Retinal pigment epithelial cell (primary cell): ENCODE results near the gene ADAMTS10.
"Not testable (repeated sequence)": the region's sequence is repeated elsewhere in the genome, so short reads cannot be mapped to it uniquely, and the experiment has no call there.

Experiments
- DNase-seq: peaks from one replicate; pipeline ENCODE4 v3.0.0-alpha.2; 2010; ENCODE audit warnings: low read depth
- H3K4me3 ChIP-seq: 2 replicates; pipeline ENCODE4 v1.5.1; 2011; ENCODE audit warnings: mild to moderate bottlenecking, low read length, control low read depth, moderate library complexity
- TF ChIP-seq, protein P1 (sequence below): conservative IDR thresholded peaks from 2 replicates; pipeline ENCODE4 v1.5.1; 2011; ENCODE audit warnings: low read depth, low read length, control low read depth, inconsistent platforms

The ADAMTS10 gene

DNA sequence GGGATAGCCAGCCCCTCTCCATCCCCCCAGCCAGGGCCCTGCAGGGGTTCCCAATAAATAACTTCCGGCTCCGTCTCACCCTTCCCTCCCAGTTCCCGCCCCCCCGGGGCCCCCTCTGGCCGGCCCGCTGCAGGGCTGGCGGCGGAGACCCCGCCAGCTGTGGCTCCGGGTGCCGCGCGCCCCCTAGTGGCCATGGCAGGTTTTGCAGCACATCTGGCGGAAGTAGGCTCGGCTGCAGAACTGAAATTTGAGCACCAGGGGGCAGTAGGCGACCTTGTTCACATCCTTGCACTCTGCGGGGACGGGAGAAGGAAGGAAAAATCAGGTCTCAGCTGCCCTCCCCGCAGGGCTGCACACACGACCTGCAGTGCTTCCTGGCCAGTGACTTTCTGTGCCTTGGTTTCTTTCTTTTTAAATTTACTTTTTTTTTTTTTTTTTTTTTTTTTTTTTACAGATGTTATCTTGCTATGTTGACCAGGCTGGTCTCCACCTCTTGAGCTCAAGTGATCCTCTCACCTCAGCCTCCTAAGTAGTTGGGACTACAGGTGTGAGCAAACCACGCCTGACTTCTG, 29.7 kb downstream of the ADAMTS10 start:
- no peak overlapping the region for H3K4me3 ChIP-seq
- no peak for DNase-seq
- TF ChIP-seq, protein P1, sequence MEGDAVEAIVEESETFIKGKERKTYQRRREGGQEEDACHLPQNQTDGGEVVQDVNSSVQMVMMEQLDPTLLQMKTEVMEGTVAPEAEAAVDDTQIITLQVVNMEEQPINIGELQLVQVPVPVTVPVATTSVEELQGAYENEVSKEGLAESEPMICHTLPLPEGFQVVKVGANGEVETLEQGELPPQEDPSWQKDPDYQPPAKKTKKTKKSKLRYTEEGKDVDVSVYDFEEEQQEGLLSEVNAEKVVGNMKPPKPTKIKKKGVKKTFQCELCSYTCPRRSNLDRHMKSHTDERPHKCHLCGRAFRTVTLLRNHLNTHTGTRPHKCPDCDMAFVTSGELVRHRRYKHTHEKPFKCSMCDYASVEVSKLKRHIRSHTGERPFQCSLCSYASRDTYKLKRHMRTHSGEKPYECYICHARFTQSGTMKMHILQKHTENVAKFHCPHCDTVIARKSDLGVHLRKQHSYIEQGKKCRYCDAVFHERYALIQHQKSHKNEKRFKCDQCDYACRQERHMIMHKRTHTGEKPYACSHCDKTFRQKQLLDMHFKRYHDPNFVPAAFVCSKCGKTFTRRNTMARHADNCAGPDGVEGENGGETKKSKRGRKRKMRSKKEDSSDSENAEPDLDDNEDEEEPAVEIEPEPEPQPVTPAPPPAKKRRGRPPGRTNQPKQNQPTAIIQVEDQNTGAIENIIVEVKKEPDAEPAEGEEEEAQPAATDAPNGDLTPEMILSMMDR = peak; percentile 97

DNA sequence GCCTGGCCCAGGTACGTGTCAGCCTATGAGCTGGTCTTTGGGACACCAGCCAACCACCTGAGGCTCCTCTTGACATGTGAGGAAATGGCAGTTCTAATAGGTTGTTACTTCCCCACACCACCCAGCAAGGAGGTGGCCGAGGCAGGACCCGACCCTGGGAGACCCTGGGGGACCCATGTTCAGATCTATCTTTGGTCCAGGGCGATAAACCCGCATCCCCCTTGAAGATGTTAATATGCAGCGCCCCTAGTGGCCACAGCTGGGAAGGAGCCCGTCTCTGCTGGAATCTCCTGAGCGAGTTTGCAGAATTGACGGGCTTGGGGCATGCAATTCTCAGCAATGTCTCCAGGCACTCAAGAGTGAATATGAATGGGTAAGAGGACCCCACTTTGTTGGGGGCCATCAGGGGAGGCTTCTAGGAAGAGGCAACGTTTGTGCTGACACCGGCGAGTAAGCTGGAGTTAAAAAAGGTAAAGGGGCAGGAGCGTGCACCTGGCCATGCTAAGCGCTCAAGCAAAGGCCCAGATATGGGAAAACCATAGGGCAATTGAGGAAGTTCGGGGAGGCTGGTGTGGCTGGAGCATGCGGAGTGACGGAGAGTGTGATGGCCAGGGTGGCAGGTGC, 31.8 kb downstream of the ADAMTS10 start:
- no peak overlapping the region for H3K4me3 ChIP-seq
- TF ChIP-seq, protein P1 = peak; percentile 89
- no peak for DNase-seq

DNA sequence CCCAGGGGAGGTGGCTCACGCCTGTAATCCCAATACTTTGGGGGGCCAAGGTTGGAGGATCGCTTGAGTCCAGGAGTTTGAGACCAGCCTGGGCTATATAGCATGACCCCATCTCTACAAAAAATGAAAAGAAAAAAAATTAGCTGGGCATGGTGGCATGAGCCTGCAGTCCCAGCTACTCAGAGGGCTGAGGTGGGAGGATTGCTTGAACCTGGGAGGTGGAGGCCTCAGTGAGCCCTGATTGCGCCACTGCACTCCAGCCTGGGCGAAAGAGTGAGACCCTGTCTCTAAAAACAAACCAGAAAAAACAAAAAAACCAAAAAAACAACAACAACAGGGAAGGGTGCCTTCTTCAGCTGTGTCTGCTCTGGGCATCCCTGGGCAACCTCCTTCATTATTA, 32.8 kb downstream of the ADAMTS10 start:
- DNase-seq = no peak
- TF ChIP-seq, protein P1 = no peak
- H3K4me3 ChIP-seq = no peak overlapping the region

DNA sequence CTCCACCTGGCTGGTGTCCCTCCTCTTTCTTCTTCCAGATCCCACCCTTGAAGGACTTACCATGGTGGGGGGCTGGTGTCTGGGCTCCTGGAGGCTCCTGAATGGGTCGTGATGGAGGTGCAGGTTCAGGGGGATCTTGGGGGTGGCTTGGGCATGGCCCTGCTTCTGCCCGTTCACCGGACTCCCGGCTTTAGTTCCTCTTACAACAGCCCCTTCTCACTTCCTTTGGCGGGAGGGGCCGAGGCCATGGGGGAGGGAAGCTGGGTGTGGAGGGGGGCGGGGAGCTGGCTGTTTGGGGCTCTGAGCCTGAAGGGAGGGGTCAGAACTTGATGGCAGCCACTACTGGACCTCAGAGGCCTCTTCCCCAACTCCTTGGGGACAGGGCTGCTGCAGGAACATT, 33.3 kb downstream of the ADAMTS10 start, which contains the start of gene MYO1F:
Gene MYO1F (minus strand): TSS at position 196 of the 400 bp plus-strand sequence. CDS start 133 bp downstream, at position 63.
- H3K4me3 ChIP-seq = no peak within 1 kb of the TSS
- TF ChIP-seq, protein P1 = no peak
- no peak for DNase-seq

DNA sequence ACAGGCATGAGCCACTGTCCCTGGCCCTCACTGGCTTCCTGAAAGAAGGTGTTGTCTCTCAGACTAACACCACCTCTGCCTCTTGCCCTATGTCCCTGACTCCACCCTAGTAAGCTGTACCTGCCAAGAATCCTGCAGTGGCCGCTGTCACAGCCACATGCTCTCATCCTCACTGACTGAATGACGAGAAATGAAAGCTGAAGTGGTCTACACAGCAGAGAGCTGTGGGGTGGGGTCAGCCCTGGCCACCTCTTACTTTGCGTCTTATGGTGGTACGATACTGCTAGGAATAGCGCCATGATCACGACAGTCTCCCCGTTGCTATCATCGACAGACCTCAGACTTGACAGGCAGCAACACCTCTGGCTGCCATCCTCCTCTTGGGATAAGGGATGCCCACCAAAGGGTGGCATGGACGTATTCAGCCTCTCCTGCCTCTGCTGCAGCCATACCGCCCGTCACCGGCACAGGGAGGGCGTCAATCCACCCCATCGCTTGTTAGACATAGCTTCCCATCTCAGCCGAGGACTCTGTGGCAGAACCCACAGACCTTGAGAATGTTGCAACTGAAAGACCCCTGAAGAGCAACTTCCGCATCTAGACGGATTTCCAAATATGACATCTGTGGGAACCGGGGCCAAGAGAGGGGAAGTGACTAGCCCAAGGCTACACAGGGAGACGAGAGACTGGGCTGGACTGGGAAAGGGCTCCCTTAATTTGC, 34.1 kb downstream of the ADAMTS10 start:
- no peak overlapping the region for H3K4me3 ChIP-seq
- TF ChIP-seq, protein P1 = no peak
- DNase-seq = no peak

DNA sequence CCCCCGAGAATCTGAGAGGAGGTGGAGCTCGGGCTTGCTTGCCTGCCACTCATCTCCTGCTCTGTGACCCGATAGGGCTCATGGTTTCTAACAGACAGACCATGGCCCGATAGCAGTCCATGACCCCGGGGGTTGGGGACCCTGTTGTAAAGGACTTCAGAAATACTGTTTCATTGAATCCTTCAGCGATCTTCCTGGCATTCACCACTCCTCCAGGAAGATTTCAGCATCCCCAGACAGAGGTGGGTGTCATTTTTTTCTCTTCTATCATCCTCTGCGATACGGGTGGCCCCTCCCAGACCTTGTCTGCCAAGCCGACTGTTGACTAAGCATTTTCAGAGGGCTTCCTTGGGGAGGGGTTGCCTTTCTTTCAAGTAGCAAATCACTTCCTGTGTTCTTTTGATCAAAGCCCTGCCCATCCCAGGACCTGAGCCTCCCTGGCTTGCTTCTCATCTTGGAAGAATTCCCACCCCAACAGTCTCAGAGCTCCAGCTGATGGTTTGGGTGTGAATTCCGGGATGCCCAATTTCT, 35.0 kb downstream of the ADAMTS10 start:
- TF ChIP-seq, protein P1 = no peak
- H3K4me3 ChIP-seq = no peak overlapping the region
- DNase-seq = no peak

DNA sequence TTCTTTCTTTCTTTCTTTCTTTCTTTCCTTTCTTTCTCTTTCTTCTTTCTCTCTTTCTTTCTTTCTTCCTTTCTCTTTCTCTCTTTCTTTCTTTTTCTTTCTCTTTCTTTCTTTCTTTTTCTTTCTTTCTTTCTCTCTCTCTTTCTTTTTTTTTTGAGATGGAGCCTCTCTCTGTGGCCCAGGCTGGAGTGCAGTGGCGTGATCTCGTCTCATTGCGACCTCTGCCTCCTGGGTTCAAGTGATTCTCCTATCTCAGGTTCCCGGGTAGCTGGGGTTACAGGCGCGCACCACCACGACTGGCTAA, 35.9 kb downstream of the ADAMTS10 start:
- H3K4me3 ChIP-seq, DNase-seq: not testable (repeated sequence)
